Right hindlimb (tissue), 1 donor: ENCODE results near the gene CCDC7.
"Not testable (repeated sequence)": the region's sequence is repeated elsewhere in the genome, so short reads cannot be mapped to it uniquely, and the experiment has no call there.

Source experiments
- DNase-seq: peaks from one replicate; pipeline ENCODE4 v3.0.0-alpha.2; 2018

CCDC7 gene

DNA sequence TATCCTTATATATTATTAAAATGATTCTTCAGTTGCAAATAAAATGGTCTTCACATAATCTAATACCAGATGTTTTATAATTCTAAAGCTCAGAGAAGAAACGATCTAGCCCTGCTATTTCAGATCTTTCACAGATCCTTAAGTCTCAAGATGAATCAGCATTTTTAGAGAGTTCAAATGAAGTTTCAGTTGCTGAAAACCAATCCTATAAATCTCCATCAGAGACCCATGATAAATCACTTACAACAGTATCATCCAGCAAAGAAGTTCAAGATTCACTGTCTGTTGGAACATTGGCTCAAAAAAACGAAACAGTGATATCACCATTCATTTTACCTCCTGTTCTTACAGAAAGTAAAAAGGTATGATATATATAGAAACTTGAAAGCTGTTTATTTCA, 137.0 kb downstream of the CCDC7 start:
- DNase-seq, result no peak

DNA sequence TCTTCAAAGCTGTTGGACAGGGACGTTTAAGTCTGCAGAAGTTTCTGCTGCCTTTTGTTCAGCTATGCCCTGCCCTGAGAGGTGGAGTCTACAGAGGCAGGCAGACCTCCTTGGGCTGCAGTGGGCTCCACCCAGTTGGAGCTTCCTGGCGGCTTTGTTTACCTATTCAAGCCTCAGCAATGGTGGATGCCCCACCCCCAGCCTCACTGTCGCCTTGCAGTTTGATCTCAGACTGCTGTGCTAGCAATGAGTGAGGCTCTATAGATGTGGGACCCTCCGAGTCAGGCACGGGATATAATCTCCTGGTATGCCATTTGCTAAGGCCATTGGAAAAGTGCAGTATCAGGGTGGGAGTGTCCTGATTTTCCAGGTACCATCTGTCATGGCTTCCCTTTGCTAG, 152.1 kb downstream of the CCDC7 start:
- DNase-seq, result not testable (repeated sequence)

GRCh38 chr10:32600317-32600716, 154.4 kb downstream of the CCDC7 start:
- no peak for DNase-seq

- DNase-seq, result not testable (repeated sequence)
Observed at GRCh38 chr10:32601562-32601961, 155.6 kb downstream of the CCDC7 start.

DNA sequence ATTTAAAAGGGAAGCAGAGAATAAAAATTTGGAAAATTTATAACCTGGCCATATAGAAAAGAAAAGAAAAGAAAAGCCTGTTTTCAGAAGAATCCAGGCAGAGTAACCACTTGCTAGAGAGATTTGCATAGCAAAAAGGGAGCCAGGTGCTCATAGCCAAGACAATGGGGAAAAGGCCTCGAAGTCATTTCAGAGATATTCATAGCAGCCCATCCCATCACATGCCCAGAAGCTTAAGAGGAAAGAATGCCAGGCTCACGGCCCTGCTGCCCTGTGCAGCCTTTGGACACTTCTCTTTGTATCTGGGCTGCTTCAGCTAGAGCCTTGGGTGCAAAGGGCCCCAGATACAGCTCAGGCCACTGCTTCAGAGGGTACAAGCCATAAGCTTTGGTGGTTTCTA, 159.8 kb downstream of the CCDC7 start:
- DNase-seq, result no peak

DNA sequence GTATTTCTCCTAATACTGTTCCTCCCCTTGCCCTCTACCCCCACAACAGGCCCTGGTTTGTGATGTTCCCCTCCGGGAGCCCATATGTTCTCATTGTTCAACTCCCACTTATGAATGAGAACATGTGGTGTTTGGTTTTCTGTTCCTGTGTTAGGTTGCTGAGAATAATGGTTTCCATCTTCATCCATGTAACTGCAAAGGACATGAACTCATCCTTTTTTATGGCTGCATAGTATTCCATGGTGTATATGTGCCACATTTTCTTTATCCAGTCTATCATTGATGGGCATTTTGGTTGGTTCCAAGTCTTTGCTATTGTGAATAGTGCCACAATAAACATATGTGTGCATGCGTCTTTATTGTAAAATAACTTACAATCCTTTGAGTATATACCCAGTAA, 164.6 kb downstream of the CCDC7 start:
- DNase-seq, result not testable (repeated sequence)

GRCh38 chr10:32616438-32616837, 170.5 kb downstream of the CCDC7 start:
- DNase-seq, result no peak

DNA sequence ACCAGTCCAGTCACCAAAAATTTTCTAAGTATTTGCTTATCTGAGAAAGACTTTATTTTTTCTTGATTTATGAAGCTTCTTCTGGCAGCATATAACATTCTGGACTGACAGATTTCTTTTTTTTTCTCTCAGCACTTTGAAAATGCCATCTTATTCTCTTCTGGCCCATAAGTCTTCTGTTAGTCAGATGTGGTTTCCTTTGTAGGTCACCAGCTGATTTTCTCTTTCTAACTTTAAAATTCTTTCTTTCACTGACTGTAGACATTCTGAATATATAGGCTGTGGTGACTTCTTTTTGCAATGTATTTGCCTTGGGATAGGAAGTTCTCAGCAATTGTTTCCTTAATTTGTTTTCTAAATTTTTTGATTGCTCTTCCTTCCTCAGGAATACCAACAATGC, 172.5 kb downstream of the CCDC7 start:
- DNase-seq, result no peak

DNA sequence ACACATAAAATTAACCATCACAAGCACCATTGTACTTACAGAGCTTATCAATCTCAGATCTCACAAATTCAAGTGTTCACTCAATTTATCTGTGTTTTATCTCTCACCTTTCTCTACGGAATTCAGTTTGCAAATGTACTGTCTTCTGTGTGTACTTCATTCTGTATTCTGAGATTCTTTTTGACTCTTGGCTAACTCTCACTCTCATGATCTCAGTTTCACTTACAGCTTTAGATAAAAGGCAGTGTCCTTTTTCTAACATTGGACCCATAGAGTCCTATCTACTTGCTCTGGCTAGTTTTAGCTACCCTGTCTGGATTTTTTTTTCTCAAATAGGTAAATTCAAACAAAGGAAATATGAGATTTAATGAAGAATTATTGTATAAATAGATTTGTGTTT, 176.0 kb downstream of the CCDC7 start:
- no peak for DNase-seq

GRCh38 chr10:32622409-32622808, 176.5 kb downstream of the CCDC7 start:
- no peak for DNase-seq

GRCh38 chr10:32627183-32627582, 181.2 kb downstream of the CCDC7 start:
- no peak for DNase-seq

GRCh38 chr10:32629910-32630309, 184.0 kb downstream of the CCDC7 start:
- no peak for DNase-seq

DNA sequence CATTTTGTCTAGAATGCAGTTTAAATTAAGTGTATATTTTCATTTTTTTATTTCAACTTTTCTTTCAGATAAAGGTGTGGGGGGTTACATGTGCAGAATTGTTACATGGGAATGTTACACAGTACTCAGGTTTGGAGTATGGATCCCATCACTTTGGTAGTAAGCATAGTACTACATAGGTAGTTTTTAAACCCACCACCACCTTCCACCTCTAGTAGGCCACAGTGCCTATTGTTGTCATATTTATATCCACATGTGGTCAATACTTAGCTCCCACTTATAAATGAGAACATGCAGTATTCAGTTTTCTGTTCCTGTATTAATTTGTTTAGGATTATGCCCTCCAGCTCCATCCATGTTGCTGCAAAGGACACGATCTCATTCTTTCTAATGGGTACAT, 200.6 kb downstream of the CCDC7 start:
- DNase-seq, result no peak

GRCh38 chr10:32650246-32650655, 204.3 kb downstream of the CCDC7 start:
- DNase-seq, result no peak

- DNase-seq, result not testable (repeated sequence)
Observed at GRCh38 chr10:32657430-32657829, 211.5 kb downstream of the CCDC7 start.

- no peak for DNase-seq
Observed at GRCh38 chr10:32661346-32661745, 215.4 kb downstream of the CCDC7 start.

- no peak for DNase-seq
Observed at GRCh38 chr10:32680803-32681557, 235.0 kb downstream of the CCDC7 start.

DNA sequence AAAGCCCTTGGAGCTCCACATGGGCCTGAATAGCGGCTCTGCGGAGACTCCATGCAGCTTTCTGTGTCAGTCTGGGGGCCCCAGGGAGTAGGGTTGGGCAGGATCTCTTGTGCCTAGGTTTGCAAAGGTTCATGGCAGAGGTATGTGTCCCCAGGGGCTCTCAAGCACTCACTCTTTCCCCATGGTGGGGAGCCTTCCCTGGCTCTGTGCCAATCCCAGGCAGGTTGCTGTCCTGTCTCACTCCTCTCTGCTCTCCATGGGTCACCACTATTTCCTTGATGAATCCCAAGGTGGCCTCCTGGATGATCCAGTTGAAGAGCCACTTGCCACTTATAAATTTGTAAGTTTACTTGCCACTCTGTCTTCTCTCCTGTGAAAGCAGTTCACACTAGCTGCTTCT, 238.4 kb downstream of the CCDC7 start:
- DNase-seq, result no peak

DNA sequence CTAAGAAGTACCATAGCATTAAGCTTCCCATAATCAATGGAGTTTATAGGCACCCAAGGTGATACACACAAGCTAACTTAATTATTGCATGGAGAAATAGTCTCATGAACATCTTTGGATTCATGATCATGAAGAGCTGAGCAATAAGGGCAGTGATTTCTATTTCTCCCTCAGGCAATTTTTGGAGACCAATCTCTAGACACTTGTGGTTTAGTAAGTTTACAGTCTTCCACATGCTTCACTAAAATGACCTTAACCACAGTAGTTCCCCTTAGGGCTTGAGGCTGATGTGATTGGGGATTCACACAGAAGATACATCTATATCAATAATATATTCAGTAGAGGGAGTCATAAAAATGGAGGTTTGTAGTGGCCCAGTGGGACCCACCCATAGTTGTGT, 241.2 kb downstream of the CCDC7 start:
- DNase-seq, result no peak

GRCh38 chr10:32687546-32687945, 241.6 kb downstream of the CCDC7 start:
- DNase-seq, result no peak

- DNase-seq, result no peak
Observed at GRCh38 chr10:32692174-32692573, 246.2 kb downstream of the CCDC7 start.

DNA sequence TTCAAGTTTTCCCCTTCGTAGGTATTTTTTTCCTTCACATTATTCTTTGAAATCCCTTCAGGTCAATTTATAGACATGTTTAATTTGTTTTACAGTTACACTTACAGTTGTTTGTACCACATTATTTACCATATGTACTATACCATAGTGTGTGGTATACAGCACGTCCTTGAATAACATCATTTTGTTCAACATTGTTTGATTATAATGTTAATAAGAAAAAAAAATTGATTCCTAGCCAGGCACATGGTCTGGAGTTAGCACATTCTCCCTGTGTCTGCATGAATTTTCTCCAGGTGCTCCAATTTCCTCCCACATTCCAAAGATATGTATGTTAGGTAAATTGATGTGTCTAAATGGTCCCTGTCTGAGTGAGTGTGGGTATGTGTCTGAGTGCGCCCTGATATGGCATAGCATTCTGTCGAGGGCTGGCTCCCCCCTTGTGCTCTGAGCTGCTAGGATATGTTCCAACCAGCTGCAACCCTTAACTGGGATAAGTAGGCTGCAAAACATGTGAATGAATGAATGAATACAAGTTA, 247.6 kb downstream of the CCDC7 start:
- DNase-seq, result no peak

DNA sequence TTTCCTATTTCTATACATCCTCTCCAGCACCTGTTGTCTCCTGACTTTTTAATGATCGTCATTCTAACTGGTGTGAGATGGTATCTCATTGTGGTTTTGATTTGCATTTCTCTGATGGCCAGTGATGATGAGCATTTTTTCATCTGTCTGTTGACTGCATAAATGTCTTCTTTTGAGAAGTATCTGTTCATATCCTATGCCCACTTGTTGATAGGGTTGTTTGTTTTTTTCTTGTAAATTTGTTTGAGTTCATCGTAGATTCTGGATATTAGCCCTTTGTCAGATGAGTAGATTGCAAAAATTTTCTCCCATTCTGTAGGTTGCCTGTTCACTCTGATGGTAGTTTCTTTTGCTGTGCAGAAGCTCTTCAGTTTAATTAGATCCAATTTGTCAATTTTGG, 253.7 kb downstream of the CCDC7 start:
- DNase-seq, result not testable (repeated sequence)

DNA sequence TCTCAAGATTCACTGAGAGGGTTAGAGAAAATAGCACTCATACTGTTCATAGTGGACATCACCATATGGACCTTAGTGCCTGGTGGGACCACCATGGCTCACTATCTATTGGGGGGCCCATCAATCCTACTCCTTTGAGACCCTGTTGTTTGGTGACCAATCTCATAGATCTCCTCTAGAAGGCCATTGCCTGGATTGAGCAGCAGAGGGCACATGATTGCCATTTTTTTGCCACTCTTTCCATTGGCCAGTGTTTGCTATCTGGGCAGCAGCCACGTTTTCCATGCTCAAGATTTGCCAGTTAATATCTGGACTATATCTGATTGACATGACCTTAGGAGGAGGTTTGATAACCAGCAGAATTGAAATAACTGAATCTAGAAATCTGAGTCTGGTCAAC, 267.6 kb downstream of the CCDC7 start:
- DNase-seq, result no peak

GRCh38 chr10:32731527-32731926, 285.6 kb downstream of the CCDC7 start:
- no peak for DNase-seq
